Measurements from ENCODE around the gene RPS3.

- TF ChIP-seq CTCF (IDR thresholded peaks at IDR 0.05) (no peak), EZH2 (IDR thresholded peaks at IDR 0.05; ENCODE audit: borderline replicate concordance, insufficient read depth, low read depth, low read length, poor library complexity, severe bottlenecking) (no peak)
Observed at GRCh38 chr11:75423721-75424120, 24.4 kb downstream of the RPS3 start.
